PC-9 (cell line): ENCODE measurements around the gene SYTL2. TPM values are rescaled to one million over a fixed set of nuclear protein-coding genes. Genes with fewer than 3 reads are reported as not detected.

ENCODE experiments used
- BruUV-seq: library from RNA; stranded (reverse); fragments of 400-500 nt; replicated peaks from 2 replicates; lab custom pipeline; 2021; lab: Mats Ljungman, UMichigan
- CTCF ChIA-PET: fragments of 300-600 bp; sonication (Branson Sonifier 250); formaldehyde crosslinking; loops from one replicate; lab custom pipeline; 2022; ENCODE audit warnings: antibody characterized with exemption; lab: Charles Lee
- POLR2A ChIA-PET: fragments of 300-600 bp; sonication (Branson Sonifier 250); formaldehyde crosslinking; loops from one replicate; lab custom pipeline; 2022; ENCODE audit warnings: antibody characterized with exemption; ENCODE audit not compliant: unreplicated experiment; lab: Charles Lee
- DNase-seq, 2 experiments: peaks; one replicate each; pipeline versions ENCODE4 v3.0.0 to v3.0.0-alpha.2; 2015 to 2022; ENCODE audit warnings: mixed read lengths in 1 of 2
- H2AFZ ChIP-seq: fragments of 200-600 bp; sonication (generic); 2 replicates; pipeline ENCODE4 v1.8.1; 2017; ENCODE audit warnings: antibody characterized with exemption
- H3F3A ChIP-seq: fragments of 200-600 bp; sonication (generic); 2 replicates; pipeline ENCODE4 v1.8.1; 2017; ENCODE audit warnings: antibody characterized with exemption, mild to moderate bottlenecking, low read depth; ENCODE audit not compliant: insufficient read depth
- H3K27ac ChIP-seq: fragments of 200-600 bp; sonication (generic); 2 replicates; pipeline ENCODE4 v1.6.1; 2016; ENCODE audit warnings: mixed run types
- H3K27me3 ChIP-seq: fragments of 200-600 bp; sonication (generic); 2 replicates; pipeline ENCODE4 v1.6.1; 2016; ENCODE audit warnings: low read depth, mixed run types; ENCODE audit not compliant: insufficient read depth
- H3K36me3 ChIP-seq: fragments of 200-600 bp; sonication (generic); 2 replicates; pipeline ENCODE4 v1.6.1; 2016; ENCODE audit warnings: low read depth, mixed run types
- H3K4me1 ChIP-seq: fragments of 200-600 bp; sonication (generic); replicated peaks from 2 replicates; pipeline ENCODE4 v1.6.1; 2016; ENCODE audit warnings: mixed run types; ENCODE audit not compliant: insufficient read depth
- H3K4me2 ChIP-seq: fragments of 200-600 bp; sonication (generic); 2 replicates; pipeline ENCODE4 v1.6.1; 2017; ENCODE audit warnings: mixed run types
- H3K4me3 ChIP-seq: fragments of 200-600 bp; sonication (generic); 2 replicates; pipeline ENCODE4 v1.6.1; 2016; ENCODE audit warnings: mixed run types
- H3K79me2 ChIP-seq: fragments of 200-600 bp; sonication (generic); 2 replicates; pipeline ENCODE4 v1.6.1; 2017; ENCODE audit warnings: low read depth, mixed run types
- H3K9me2 ChIP-seq: fragments of 200-600 bp; sonication (generic); 2 replicates; pipeline ENCODE4 v1.8.1; 2017; ENCODE audit warnings: mild to moderate bottlenecking; ENCODE audit not compliant: insufficient read depth
- H3K9me3 ChIP-seq: fragments of 200-600 bp; sonication (generic); 2 replicates; pipeline ENCODE4 v1.8.1; 2016; ENCODE audit warnings: low read depth; ENCODE audit not compliant: insufficient read depth
- H4K20me1 ChIP-seq: fragments of 200-600 bp; sonication (generic); 2 replicates; pipeline ENCODE4 v1.8.1; 2017; ENCODE audit not compliant: insufficient read depth
- CTCF ChIP-seq: fragments of 200-600 bp; sonication (generic); conservative IDR thresholded peaks from 2 replicates; pipeline ENCODE4 v1.6.1; 2017; ENCODE audit warnings: mixed run types, antibody characterized with exemption, mild to moderate bottlenecking, moderate library complexity
- EZH2 ChIP-seq: fragments of 200-600 bp; sonication (generic); IDR thresholded peaks from 2 replicates; pipeline ENCODE4 v1.8.0; 2017; ENCODE audit warnings: antibody characterized with exemption, low read depth
- intact Hi-C: fragments of 100-400 bp; cut with micrococcal nuclease; formaldehyde crosslinking; loops from one replicate; pipeline ENCODE4 v1.10.0; 2022; ENCODE audit not compliant: unreplicated experiment
- total RNA-seq: library from RNA; stranded (reverse); gene quantifications from 2 replicates; pipeline ENCODE4 v1.2.3, GENCODE V29; 2021

The SYTL2 gene
- total RNA-seq, 1 experiment from 2014 or later = 13.3 TPM

GRCh38 chr11:85774256-85775101 lies 36.5 kb downstream of the SYTL2 start:
- CTCF ChIA-PET = no interaction called here
- Histone ChIP-seq H3F3A (peaks cover 23% of the 10 kb centered on the region), H2AFZ (no peak overlapping the region), H4K20me1 (no peaks in the 10 kb centered on the region), H3K4me3 (no peak overlapping the region), H3K36me3 (no peaks in the 10 kb centered on the region), H3K27ac (no peak overlapping the region), H3K27me3 (no peaks in the 10 kb centered on the region), H3K4me1 (peaks cover 22% of the 10 kb centered on the region), H3K4me2 (no peak overlapping the region), H3K9me3 (no peaks in the 10 kb centered on the region), H3K9me2 (no peaks in the 10 kb centered on the region), H3K79me2 (no peaks in the 10 kb centered on the region)
- POLR2A ChIA-PET = interaction anchor here (0.5 kb wide), 1 partner anchor 1026 kb away, joined by 3 read pairs; the partner anchor contains the start of gene PRSS23
- no peak for DNase-seq
- BruUV-seq = no TSS peak
- no peak for TF ChIP-seq EZH2
- no peak for TF ChIP-seq CTCF
- intact Hi-C loops = no loop called here

- POLR2A ChIA-PET = no interaction called here
- TF ChIP-seq CTCF (no peak), EZH2 (no peak)
- no peaks in the 10 kb centered on the region for H3K27me3 ChIP-seq
- 0 out of 2 replicates have a peak, but pooled peaks cover 7% of the 10 kb centered on the region for H3K9me3 ChIP-seq
- H3K4me1 ChIP-seq = peaks cover 15% of the 10 kb centered on the region
- H3K4me2 ChIP-seq = no peak overlapping the region
- H3K9me2 ChIP-seq = no peaks in the 10 kb centered on the region
- H4K20me1 ChIP-seq = no peaks in the 10 kb centered on the region
- no TSS peak for BruUV-seq
- CTCF ChIA-PET = no interaction called here
- no peaks in the 10 kb centered on the region for H3K36me3 ChIP-seq
- no peak overlapping the region for H2AFZ ChIP-seq
- no peak overlapping the region for H3K27ac ChIP-seq
- H3K79me2 ChIP-seq = no peaks in the 10 kb centered on the region
- no peak for DNase-seq
- H3F3A ChIP-seq = peaks cover 19% of the 10 kb centered on the region
- intact Hi-C loops = no loop called here
- no peak overlapping the region for H3K4me3 ChIP-seq
These were observed 38.2 kb downstream of the SYTL2 start for GRCh38 chr11:85772695-85773094.

- intact Hi-C loops = no loop called here
- no peaks in the 10 kb centered on the region for H3K36me3 ChIP-seq
- DNase-seq = no peak
- 0 out of 2 replicates have a peak, but pooled peaks cover 7% of the 10 kb centered on the region for H3K9me3 ChIP-seq
- ChIA-PET CTCF (no interaction called here), POLR2A (interaction anchor here (0.6 kb wide), 1 partner anchor 143 kb away, joined by 7 read pairs; the partner anchor contains the start of gene TMEM126B)
- 0 out of 2 replicates have a peak, but pooled peaks cover 8% of the 10 kb centered on the region for H3F3A ChIP-seq
- H3K4me2 ChIP-seq = no peak overlapping the region
- H3K27ac ChIP-seq = no peak overlapping the region
- no peaks in the 10 kb centered on the region for H3K27me3 ChIP-seq
- TF ChIP-seq CTCF (no peak), EZH2 (no peak)
- no peaks in the 10 kb centered on the region for H4K20me1 ChIP-seq
- H3K4me3 ChIP-seq = no peak overlapping the region
- peaks cover 4% of the 10 kb centered on the region for H3K4me1 ChIP-seq
- no peaks in the 10 kb centered on the region for H3K9me2 ChIP-seq
- BruUV-seq = no TSS peak
- no peak overlapping the region for H2AFZ ChIP-seq
- H3K79me2 ChIP-seq = no peaks in the 10 kb centered on the region
These were observed 39.4 kb downstream of the SYTL2 start for GRCh38 chr11:85771568-85771967.
